Body of pancreas (tissue), 4 donors: ENCODE measurements around the gene PDE3A.

Source experiments
- POLR2A ChIP-seq, 3 donors: fragments of 450-650 bp; IDR thresholded peaks; one replicate each; pipeline ENCODE4 v1.6.1; 2016; ENCODE audit warnings: antibody characterized with exemption in 3 of 3, mild to moderate bottlenecking in 2 of 3
- TF ChIP-seq, protein P1 (sequence below), 7 experiments: fragments of 450-650 bp in 4 of 7; fragments of 200-600 bp in 3 of 7; sonication (generic) in 3 of 7; IDR thresholded peaks; one replicate each; pipeline ENCODE4 v1.5.1; 2016 to 2019; ENCODE audit warnings: antibody characterized with exemption in 7 of 7

DNA sequence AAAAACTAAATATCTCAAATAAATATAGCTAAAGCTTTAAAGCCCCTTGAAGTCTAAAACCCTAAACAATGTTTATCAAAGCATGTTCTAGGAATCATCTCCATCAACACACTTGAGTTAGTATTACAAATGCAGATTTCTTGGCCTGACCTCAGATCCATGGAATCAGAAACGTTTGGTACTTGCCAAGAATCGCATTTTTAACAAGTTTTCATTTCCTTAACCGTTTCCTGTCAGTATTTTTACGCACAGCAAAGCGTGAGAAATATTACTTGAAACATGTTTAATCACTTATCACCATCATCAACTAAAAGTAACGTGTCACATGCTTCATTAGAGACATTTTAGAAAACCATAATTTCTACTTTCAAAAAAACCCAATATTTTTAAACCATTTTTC is 336.5 kb downstream of the PDE3A start:
- TF ChIP-seq POLR2A (IDR thresholded peaks at IDR 0.05) = no peak
- TF ChIP-seq, protein P1, sequence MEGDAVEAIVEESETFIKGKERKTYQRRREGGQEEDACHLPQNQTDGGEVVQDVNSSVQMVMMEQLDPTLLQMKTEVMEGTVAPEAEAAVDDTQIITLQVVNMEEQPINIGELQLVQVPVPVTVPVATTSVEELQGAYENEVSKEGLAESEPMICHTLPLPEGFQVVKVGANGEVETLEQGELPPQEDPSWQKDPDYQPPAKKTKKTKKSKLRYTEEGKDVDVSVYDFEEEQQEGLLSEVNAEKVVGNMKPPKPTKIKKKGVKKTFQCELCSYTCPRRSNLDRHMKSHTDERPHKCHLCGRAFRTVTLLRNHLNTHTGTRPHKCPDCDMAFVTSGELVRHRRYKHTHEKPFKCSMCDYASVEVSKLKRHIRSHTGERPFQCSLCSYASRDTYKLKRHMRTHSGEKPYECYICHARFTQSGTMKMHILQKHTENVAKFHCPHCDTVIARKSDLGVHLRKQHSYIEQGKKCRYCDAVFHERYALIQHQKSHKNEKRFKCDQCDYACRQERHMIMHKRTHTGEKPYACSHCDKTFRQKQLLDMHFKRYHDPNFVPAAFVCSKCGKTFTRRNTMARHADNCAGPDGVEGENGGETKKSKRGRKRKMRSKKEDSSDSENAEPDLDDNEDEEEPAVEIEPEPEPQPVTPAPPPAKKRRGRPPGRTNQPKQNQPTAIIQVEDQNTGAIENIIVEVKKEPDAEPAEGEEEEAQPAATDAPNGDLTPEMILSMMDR (IDR thresholded peaks at IDR 0.05) = no peak
